WTC11 (cell line): ENCODE measurements around the gene EFCAB8.
"Not testable (repeated sequence)": the region's sequence is repeated elsewhere in the genome, so short reads cannot be mapped to it uniquely, and the experiment has no call there.

Source experiments
- CTCF ChIP-seq: fragments of 200-600 bp; IDR thresholded peaks from 2 replicates; pipeline ENCODE4 v1.8.0; 2022; ENCODE audit warnings: antibody characterized with exemption
- JUN ChIP-seq: sonication (generic); formaldehyde crosslinking; IDR thresholded peaks from 2 replicates; pipeline ENCODE4 v1.8.0; 2023; ENCODE audit warnings: mild to moderate bottlenecking, missing genetic modification reagents
- MAX ChIP-seq: sonication (generic); formaldehyde crosslinking; IDR thresholded peaks from 2 replicates; pipeline ENCODE4 v1.8.0; 2022; ENCODE audit warnings: mild to moderate bottlenecking, missing genetic modification reagents
- NR2C2 ChIP-seq: sonication (generic); formaldehyde crosslinking; IDR thresholded peaks from 2 replicates; pipeline ENCODE4 v1.8.0; 2022; ENCODE audit warnings: mild to moderate bottlenecking, missing genetic modification reagents
- TEAD4 ChIP-seq: sonication (generic); formaldehyde crosslinking; IDR thresholded peaks from 2 replicates; pipeline ENCODE4 v1.8.0; 2022; ENCODE audit warnings: mild to moderate bottlenecking, missing genetic modification reagents
- TF ChIP-seq, protein P1 (sequence below): sonication (generic); formaldehyde crosslinking; IDR thresholded peaks from 2 replicates; pipeline ENCODE4 v1.8.1; 2023; ENCODE audit warnings: mild to moderate bottlenecking, missing genetic modification reagents

GRCh38 chr20:32962646-32963045 is 103.9 kb downstream of the EFCAB8 start:
- TF ChIP-seq MAX; CTCF; TEAD4 (CRISPR knock-in tag); JUN (CRISPR knock-in tag); NR2C2: not testable (repeated sequence)
- TF ChIP-seq, protein P1, sequence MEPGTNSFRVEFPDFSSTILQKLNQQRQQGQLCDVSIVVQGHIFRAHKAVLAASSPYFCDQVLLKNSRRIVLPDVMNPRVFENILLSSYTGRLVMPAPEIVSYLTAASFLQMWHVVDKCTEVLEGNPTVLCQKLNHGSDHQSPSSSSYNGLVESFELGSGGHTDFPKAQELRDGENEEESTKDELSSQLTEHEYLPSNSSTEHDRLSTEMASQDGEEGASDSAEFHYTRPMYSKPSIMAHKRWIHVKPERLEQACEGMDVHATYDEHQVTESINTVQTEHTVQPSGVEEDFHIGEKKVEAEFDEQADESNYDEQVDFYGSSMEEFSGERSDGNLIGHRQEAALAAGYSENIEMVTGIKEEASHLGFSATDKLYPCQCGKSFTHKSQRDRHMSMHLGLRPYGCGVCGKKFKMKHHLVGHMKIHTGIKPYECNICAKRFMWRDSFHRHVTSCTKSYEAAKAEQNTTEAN (CRISPR knock-in tag): not testable (repeated sequence)
